OCI-LY1 (cell line): ENCODE measurements around the gene TMEM239.

ENCODE experiments used
- H2AFZ ChIP-seq: fragments of 200-600 bp; sonication (generic), shearing (Covaris generic); 2 replicates; pipeline ENCODE4 v1.6.0; 2014; ENCODE audit warnings: antibody characterized with exemption, mild to moderate bottlenecking, low read length
- H3F3A ChIP-seq: fragments of 200-600 bp; sonication (generic), shearing (Covaris generic); 2 replicates; pipeline ENCODE4 v1.6.0; 2014; ENCODE audit warnings: mild to moderate bottlenecking, antibody characterized with exemption, low read length, moderate library complexity; ENCODE audit not compliant: insufficient read depth
- H3K27ac ChIP-seq: fragments of 200-600 bp; sonication (generic); 2 replicates; pipeline ENCODE4 v1.5.1; 2014; ENCODE audit warnings: low read length, mixed run types, mild to moderate bottlenecking, low read depth; ENCODE audit not compliant: poor library complexity, severe bottlenecking
- H3K27me3 ChIP-seq: fragments of 200-600 bp; sonication (generic); 2 replicates; pipeline ENCODE4 v1.6.0; 2014; ENCODE audit warnings: antibody characterized with exemption, mild to moderate bottlenecking, low read length, moderate library complexity; ENCODE audit not compliant: insufficient read depth
- H3K36me3 ChIP-seq: fragments of 200-600 bp; sonication (generic); 2 replicates; pipeline ENCODE4 v1.6.1; 2014; ENCODE audit warnings: mild to moderate bottlenecking, antibody characterized with exemption, low read length, moderate library complexity, mixed read lengths; ENCODE audit not compliant: insufficient read depth
- H3K4me1 ChIP-seq: fragments of 200-600 bp; sonication (generic); 2 replicates; pipeline ENCODE4 v1.5.1; 2014; ENCODE audit warnings: mild to moderate bottlenecking, low read length, moderate library complexity; ENCODE audit not compliant: insufficient read depth, severe bottlenecking
- H3K4me2 ChIP-seq: fragments of 200-600 bp; sonication (generic), shearing (Covaris generic); 2 replicates; pipeline ENCODE4 v1.6.1; 2014; ENCODE audit warnings: low read length
- H3K4me3 ChIP-seq: fragments of 200-600 bp; sonication (generic); 2 replicates; pipeline ENCODE4 v1.5.1; 2014; ENCODE audit warnings: low read length, low read depth, mild to moderate bottlenecking, mixed read lengths; ENCODE audit not compliant: poor library complexity, severe bottlenecking
- H3K79me2 ChIP-seq: fragments of 200-600 bp; shearing (Covaris generic); 2 replicates; pipeline ENCODE4 v1.6.1; 2016; ENCODE audit warnings: mixed run types, low read length, mixed read lengths; ENCODE audit not compliant: insufficient read depth
- H3K9ac ChIP-seq: fragments of 200-600 bp; sonication (generic), shearing (Covaris generic); 2 replicates; pipeline ENCODE4 v1.6.1; 2014; ENCODE audit warnings: mild to moderate bottlenecking, low read length, mixed read lengths
- H3K9me2 ChIP-seq: fragments of 200-600 bp; sonication (generic), shearing (Covaris generic); 2 replicates; pipeline ENCODE4 v1.6.1; 2014; ENCODE audit warnings: low read depth, mild to moderate bottlenecking, low read length, mixed read lengths
- H3K9me3 ChIP-seq: fragments of 200-600 bp; shearing (Covaris generic); 2 replicates; pipeline ENCODE4 v1.6.1; 2014; ENCODE audit warnings: low read length, mixed read lengths
- H4K20me1 ChIP-seq: fragments of 200-600 bp; sonication (generic), shearing (Covaris generic); 2 replicates; pipeline ENCODE4 v1.6.0; 2016; ENCODE audit warnings: mild to moderate bottlenecking, low read length; ENCODE audit not compliant: insufficient read depth
- EZH2 ChIP-seq: fragments of 200-600 bp; sonication (generic), shearing (Covaris generic); IDR thresholded peaks from 2 replicates; pipeline ENCODE4 v1.8.0; 2017; ENCODE audit warnings: borderline replicate concordance, mixed run types, mild to moderate bottlenecking, antibody characterized with exemption, low read length, moderate library complexity, mixed read lengths
- TF ChIP-seq, protein P1 (sequence below): fragments of 200-600 bp; sonication (generic), shearing (Covaris generic); IDR thresholded peaks from 2 replicates; pipeline ENCODE4 v1.5.1; 2017; ENCODE audit warnings: mild to moderate bottlenecking, antibody characterized with exemption, low read length, moderate library complexity, mixed read lengths

Gene TMEM239

GRCh38 chr20:2815242-2815900 lies 793 bp upstream of the TMEM239 start:
- no peaks in the 10 kb centered on the region for H3K36me3 ChIP-seq
- H3K4me2 ChIP-seq = no peak overlapping the region
- no peaks in the 10 kb centered on the region for H3K9me2 ChIP-seq
- 0 out of 2 replicates have a peak, but pooled peaks cover 4% of the 10 kb centered on the region for H3K27me3 ChIP-seq
- H3K4me3 ChIP-seq = no peak overlapping the region
- H3F3A ChIP-seq = no peaks in the 10 kb centered on the region
- H4K20me1 ChIP-seq = no peaks in the 10 kb centered on the region
- no peak for TF ChIP-seq EZH2
- TF ChIP-seq, protein P1, sequence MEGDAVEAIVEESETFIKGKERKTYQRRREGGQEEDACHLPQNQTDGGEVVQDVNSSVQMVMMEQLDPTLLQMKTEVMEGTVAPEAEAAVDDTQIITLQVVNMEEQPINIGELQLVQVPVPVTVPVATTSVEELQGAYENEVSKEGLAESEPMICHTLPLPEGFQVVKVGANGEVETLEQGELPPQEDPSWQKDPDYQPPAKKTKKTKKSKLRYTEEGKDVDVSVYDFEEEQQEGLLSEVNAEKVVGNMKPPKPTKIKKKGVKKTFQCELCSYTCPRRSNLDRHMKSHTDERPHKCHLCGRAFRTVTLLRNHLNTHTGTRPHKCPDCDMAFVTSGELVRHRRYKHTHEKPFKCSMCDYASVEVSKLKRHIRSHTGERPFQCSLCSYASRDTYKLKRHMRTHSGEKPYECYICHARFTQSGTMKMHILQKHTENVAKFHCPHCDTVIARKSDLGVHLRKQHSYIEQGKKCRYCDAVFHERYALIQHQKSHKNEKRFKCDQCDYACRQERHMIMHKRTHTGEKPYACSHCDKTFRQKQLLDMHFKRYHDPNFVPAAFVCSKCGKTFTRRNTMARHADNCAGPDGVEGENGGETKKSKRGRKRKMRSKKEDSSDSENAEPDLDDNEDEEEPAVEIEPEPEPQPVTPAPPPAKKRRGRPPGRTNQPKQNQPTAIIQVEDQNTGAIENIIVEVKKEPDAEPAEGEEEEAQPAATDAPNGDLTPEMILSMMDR = no peak
- H3K27ac ChIP-seq = no peak overlapping the region
- no peak overlapping the region for H3K9ac ChIP-seq
- no peaks in the 10 kb centered on the region for H3K9me3 ChIP-seq
- no peak overlapping the region for H2AFZ ChIP-seq
- no peaks in the 10 kb centered on the region for H3K79me2 ChIP-seq
- H3K4me1 ChIP-seq = no peaks in the 10 kb centered on the region

DNA sequence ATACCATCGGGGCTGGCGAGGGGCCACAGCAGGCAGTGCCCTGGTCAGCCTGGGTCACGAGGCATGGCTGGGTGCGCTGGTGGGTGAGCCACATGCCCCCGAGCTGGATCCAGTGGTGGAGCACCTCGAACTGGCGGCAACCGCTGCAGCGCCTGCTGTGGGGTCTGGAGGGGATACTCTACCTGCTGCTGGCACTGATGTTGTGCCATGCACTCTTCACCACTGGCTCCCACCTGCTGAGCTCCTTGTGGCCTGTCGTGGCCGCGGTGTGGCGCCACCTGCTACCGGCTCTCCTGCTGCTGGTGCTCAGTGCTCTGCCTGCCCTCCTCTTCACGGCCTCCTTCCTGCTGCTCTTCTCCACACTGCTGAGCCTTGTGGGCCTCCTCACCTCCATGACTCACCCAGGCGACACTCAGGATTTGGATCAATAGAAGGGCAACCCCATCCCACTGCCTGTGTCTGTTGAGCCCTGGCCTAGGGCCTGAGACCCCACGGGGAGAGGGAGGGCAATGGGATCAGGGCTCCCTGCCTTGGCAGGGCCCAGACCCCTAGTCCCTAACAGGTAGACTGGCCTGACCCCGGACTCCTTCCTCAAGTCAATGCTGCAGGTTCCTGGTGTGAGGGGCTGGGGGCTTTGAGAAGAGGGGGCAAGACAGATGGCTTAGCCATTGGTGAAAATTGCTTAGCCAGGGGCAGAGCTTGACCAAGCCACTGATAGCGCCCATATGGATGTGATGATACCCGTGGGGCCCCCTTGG lies 598 bp downstream of the TMEM239 start:
- Histone ChIP-seq H3K79me2 (no peaks in the 10 kb centered on the region), H3K4me2 (no peak overlapping the region), H3K4me1 (no peaks in the 10 kb centered on the region), H3K27me3 (0 out of 2 replicates have a peak, but pooled peaks cover 4% of the 10 kb centered on the region), H3K36me3 (no peaks in the 10 kb centered on the region), H3K27ac (no peak overlapping the region), H2AFZ (no peak overlapping the region), H3K9ac (no peak overlapping the region), H3F3A (no peaks in the 10 kb centered on the region), H3K4me3 (no peak overlapping the region), H4K20me1 (no peaks in the 10 kb centered on the region), H3K9me3 (no peaks in the 10 kb centered on the region), H3K9me2 (no peaks in the 10 kb centered on the region)
- TF ChIP-seq, protein P1 = peak; percentile 51
- no peak for TF ChIP-seq EZH2

DNA sequence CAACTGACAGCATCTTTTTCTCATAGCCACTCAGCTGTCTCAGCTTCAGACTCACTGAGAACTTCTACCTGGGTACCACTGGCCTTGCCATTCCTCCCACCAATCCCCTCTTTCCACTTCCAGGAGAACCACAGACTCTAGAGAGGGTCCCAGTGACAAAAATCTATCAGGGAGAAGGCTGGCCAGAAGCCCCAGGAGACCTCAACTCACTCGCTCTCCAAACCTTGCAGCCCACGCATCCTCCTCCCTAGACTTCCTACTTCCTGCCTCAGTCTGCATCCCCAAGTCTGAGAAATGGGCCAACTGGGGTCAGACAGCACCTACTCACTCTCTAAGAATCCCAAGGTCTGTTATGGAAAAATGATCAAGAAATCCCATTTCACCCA lies 1.2 kb downstream of the TMEM239 start:
- Histone ChIP-seq H3K4me2 (no peak overlapping the region), H4K20me1 (no peaks in the 10 kb centered on the region)

More for the DNA sequence above, 1.2 kb downstream of the TMEM239 start:
- no peak overlapping the region for H2AFZ ChIP-seq
- TF ChIP-seq, protein P1 = no peak
- TF ChIP-seq EZH2 = no peak
- H3K4me3 ChIP-seq = no peak overlapping the region
- no peaks in the 10 kb centered on the region for H3K36me3 ChIP-seq
- no peaks in the 10 kb centered on the region for H3K79me2 ChIP-seq
- H3K9me2 ChIP-seq = no peaks in the 10 kb centered on the region
- no peak overlapping the region for H3K27ac ChIP-seq
- H3F3A ChIP-seq = no peaks in the 10 kb centered on the region
- H3K27me3 ChIP-seq = 0 out of 2 replicates have a peak, but pooled peaks cover 4% of the 10 kb centered on the region
- no peak overlapping the region for H3K9ac ChIP-seq
- no peaks in the 10 kb centered on the region for H3K4me1 ChIP-seq
- no peaks in the 10 kb centered on the region for H3K9me3 ChIP-seq
